GM12864 (cell line): Measurements from ENCODE around the gene CMYA5.

Experiments
- DNase-seq: peaks from one replicate; pipeline ENCODE4 v3.0.0-alpha.2; 2011; ENCODE audit warnings: low read depth
- H3K4me3 ChIP-seq: 2 replicates; pipeline ENCODE4 v1.5.1; 2011; ENCODE audit warnings: mild to moderate bottlenecking, low read depth, low read length, control low read depth
- TF ChIP-seq, protein P1 (sequence below): IDR thresholded peaks from 2 replicates; pipeline ENCODE4 v1.5.1; 2011; ENCODE audit warnings: low read depth, mild to moderate bottlenecking, moderate library complexity, low read length, control low read depth, inconsistent platforms; ENCODE audit errors: missing control alignments

Gene CMYA5

DNA sequence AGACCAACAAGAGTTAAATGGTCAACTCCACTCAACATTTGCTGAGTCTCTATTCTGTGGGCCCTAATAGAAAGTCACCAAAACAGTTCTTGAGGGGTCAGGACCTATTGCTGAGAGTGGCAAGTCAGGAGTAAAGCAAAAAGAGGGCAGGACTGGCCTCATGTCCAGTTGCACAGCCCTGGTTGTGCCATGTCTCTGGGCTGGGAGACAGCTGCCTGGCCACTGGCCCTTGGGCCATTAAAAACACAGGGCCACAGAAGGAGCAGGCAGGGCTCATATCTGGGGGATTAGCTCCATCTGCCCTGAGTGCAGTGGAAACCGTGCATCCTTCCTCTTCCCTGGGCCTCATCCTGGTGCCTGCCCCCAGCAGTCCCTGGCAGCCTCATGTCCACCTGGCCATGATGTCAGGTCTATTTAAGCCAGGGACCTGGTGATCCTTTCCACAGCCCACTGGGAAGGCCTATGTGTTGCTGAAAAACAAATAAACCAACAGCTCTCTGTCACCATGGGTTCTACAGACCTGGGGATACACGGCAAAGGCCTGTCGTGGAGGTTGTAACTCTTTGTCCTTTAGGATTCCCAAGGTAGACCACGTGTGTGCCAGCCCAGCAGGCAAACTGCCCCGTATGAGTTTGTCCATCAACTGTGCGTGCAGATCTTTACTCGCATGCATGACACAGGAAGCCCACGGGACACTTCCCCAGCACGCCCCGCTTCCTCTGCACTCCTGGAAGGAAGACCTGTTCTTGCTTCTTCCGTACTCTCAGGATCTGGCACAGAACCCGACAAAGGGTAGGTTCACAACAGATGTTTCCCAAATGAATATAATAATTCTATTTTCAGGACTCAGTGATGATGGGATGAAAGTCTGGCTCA is 152.6 kb downstream of the CMYA5 start:
- no peak for DNase-seq
- H3K4me3 ChIP-seq: no peak overlapping the region
- TF ChIP-seq, protein P1, sequence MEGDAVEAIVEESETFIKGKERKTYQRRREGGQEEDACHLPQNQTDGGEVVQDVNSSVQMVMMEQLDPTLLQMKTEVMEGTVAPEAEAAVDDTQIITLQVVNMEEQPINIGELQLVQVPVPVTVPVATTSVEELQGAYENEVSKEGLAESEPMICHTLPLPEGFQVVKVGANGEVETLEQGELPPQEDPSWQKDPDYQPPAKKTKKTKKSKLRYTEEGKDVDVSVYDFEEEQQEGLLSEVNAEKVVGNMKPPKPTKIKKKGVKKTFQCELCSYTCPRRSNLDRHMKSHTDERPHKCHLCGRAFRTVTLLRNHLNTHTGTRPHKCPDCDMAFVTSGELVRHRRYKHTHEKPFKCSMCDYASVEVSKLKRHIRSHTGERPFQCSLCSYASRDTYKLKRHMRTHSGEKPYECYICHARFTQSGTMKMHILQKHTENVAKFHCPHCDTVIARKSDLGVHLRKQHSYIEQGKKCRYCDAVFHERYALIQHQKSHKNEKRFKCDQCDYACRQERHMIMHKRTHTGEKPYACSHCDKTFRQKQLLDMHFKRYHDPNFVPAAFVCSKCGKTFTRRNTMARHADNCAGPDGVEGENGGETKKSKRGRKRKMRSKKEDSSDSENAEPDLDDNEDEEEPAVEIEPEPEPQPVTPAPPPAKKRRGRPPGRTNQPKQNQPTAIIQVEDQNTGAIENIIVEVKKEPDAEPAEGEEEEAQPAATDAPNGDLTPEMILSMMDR: no peak

DNA sequence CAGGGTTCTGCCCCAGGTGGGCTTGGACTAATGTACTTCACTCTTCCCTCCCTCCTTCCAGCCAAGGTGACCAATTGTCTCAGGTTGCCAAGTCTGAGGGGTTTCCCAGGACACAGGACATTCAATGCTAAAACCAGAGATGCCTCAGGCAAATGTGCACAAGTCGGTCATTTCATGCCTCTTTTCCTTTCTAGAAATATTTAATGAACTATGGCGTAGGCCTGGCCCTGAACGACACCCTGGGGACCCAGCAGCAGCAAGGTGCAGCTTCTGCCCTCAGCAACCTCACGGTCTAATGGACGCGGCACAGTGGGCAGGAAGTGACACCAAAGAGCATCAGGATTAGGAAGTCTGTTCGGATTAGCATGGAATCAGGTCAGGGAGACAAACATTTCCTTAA is 153.4 kb downstream of the CMYA5 start:
- TF ChIP-seq, protein P1: no peak
- no peak overlapping the region for H3K4me3 ChIP-seq
- no peak for DNase-seq

DNA sequence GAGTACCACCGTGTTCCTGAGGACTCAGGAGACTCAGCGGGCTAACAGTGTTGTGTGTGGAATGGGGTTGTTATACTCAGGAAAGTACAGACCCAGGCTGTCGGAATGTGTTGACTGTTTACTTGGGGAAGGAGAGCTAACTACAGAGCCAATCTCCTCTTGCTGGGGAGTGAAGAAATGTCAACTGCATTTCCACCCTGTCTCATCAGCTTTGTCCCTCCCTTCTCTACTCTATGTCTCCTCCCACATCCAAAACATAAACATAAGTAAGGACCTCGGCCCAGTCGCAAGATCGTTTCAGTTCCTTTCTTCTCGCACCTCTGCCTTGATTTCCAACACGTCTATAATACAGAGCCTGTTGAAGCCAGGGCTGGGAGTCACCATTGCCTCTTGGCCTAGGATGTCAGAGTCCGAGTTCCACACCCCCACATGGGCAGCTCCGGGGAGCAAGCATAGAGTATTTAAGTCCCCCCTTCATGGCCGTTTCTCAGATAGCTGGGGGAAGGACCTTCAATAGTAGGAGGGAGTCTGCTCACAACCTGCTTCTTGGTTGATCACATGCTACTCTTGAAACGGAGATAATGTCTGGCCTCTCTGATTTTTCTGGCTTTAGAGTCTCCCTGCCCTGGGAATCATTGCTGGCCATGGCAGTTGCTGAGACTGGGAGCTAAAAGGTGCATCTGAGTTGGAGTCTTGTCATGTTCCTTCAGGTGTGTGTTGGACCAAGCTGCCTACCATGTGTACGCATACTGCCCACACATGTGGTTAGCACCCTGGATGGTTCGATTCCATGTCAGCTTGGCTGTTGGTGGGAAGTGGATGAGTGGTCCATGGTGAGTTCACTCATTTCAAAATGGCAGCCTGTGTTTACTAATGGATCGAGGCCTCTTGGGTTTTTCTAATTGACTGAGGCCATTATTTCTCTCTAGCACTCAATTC is 154.1 kb downstream of the CMYA5 start:
- H3K4me3 ChIP-seq: no peak overlapping the region
- TF ChIP-seq, protein P1: no peak
- no peak for DNase-seq

DNA sequence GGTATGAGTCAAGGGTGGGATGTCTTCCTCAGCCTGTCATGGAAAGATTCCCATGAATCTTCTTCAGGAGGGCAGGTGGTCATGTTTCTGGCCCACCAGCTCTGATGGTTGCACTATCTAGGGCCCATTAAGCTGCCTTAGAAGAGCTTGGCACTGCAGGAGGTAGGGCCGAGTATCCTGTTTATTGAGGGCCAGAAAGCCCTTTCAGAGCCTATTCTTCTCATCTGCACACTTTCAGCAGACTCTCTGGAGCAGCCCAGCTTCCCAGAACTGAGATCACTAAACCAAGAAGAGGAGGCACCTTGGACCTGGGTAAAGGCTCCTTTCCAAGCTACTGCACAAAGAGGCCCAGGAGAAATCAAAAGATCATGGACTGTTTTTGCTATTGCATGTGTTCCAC is 154.9 kb downstream of the CMYA5 start:
- H3K4me3 ChIP-seq: no peak overlapping the region
- TF ChIP-seq, protein P1: no peak
- no peak for DNase-seq

DNA sequence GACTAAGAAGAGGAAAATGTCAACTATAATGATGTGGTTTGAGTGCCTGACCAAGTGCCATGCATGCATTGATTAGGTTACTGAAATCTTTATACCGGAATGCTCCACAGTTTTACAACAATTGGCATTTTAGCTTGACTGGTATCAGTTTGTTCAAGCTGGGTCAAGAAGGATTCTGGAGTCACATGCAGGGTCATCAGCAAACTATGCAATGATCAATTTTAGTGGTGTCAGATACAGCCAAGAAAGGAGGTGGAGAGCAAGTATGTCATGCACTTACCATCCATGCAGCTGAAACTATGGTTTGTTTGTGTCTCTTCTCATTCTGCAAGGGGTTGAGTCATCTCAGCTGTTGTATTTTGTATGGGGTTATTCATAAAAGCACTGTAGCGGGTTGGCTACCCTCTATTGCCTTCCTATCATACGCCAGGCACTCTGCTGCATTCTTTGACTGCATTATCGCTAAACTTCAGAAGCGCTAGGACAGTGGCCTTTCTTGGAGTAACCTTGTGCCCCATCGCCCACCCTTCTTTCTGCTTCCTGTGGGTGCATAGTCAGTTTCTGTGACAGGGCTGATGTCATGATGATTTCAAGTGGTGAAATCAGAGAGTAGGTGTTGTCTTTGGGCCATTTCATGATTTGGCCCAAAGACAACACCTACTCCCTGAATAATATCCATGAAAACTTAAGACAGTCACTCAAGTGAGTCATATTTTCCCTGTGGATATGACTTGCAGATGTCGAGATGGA is 156.0 kb downstream of the CMYA5 start:
- no peak overlapping the region for H3K4me3 ChIP-seq
- TF ChIP-seq, protein P1: no peak
- DNase-seq: no peak

DNA sequence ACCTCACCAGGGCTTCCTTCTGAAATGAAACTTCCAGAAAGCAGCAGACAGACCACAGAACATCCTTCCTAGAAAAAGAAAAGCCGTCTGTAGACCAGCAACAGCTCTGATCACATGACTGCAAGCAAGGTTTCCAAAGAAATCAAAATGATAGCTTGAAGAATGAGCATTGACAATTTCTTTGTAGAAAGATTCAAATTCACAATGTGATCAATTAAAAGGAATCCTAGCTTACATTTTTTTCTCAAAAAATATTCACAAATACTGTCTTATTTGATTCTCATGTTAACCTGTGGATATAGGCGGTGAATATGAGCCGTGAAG is 156.5 kb downstream of the CMYA5 start:
- DNase-seq: no peak
- no peak overlapping the region for H3K4me3 ChIP-seq
- TF ChIP-seq, protein P1: no peak
